DOHH2 (cell line): ENCODE data around the gene RTKN.
"Not testable (repeated sequence)": the region's sequence is repeated elsewhere in the genome, so short reads cannot be mapped to it uniquely, and the experiment has no call there.

Source experiments
- H3F3A ChIP-seq: fragments of 200-600 bp; sonication (generic), shearing (Covaris generic); 2 replicates; pipeline ENCODE4 v1.6.0; 2016; ENCODE audit warnings: antibody characterized with exemption, mild to moderate bottlenecking; ENCODE audit not compliant: control insufficient read depth, insufficient read depth
- H3K27ac ChIP-seq: fragments of 200-600 bp; sonication (generic); 2 replicates; pipeline ENCODE4 v1.5.1; 2014; ENCODE audit warnings: low read depth, mild to moderate bottlenecking, low read length, moderate library complexity
- H3K27me3 ChIP-seq: fragments of 200-600 bp; sonication (generic); 2 replicates; pipeline ENCODE4 v1.6.1; 2014; ENCODE audit warnings: mild to moderate bottlenecking, low read length, mixed read lengths; ENCODE audit not compliant: control insufficient read depth
- H3K36me3 ChIP-seq: fragments of 200-600 bp; sonication (generic); 2 replicates; pipeline ENCODE4 v1.6.1; 2014; ENCODE audit warnings: mild to moderate bottlenecking, low read length, moderate library complexity, mixed read lengths; ENCODE audit not compliant: control insufficient read depth
- H3K4me1 ChIP-seq: fragments of 200-600 bp; sonication (generic); 2 replicates; pipeline ENCODE4 v1.6.1; 2014; ENCODE audit warnings: mild to moderate bottlenecking, low read length, mixed read lengths; ENCODE audit not compliant: control insufficient read depth
- H3K4me2 ChIP-seq: fragments of 200-600 bp; sonication (generic); 2 replicates; pipeline ENCODE4 v1.6.0; 2014; ENCODE audit warnings: mild to moderate bottlenecking, low read length, moderate library complexity
- H3K4me3 ChIP-seq: fragments of 200-600 bp; sonication (generic); 2 replicates; pipeline ENCODE4 v1.5.1; 2014; ENCODE audit warnings: mild to moderate bottlenecking, low read length, mixed read lengths
- H3K79me2 ChIP-seq: fragments of 200-600 bp; sonication (generic); 2 replicates; pipeline ENCODE4 v1.6.1; 2014; ENCODE audit warnings: mild to moderate bottlenecking, low read length, mixed read lengths; ENCODE audit not compliant: control insufficient read depth
- H3K9me2 ChIP-seq: fragments of 200-600 bp; sonication (generic); replicated peaks from 2 replicates; pipeline ENCODE4 v1.6.1; 2014; ENCODE audit warnings: mild to moderate bottlenecking, low read length, mixed read lengths; ENCODE audit not compliant: control insufficient read depth
- H3K9me3 ChIP-seq: fragments of 200-600 bp; sonication (generic); 2 replicates; pipeline ENCODE4 v1.6.1; 2014; ENCODE audit warnings: antibody characterized with exemption, low read length, mixed read lengths; ENCODE audit not compliant: control insufficient read depth, insufficient read depth
- H4K20me1 ChIP-seq: fragments of 200-600 bp; sonication (generic); 2 replicates; pipeline ENCODE4 v1.6.0; 2014; ENCODE audit warnings: low read depth, mild to moderate bottlenecking, antibody characterized with exemption, low read length, moderate library complexity; ENCODE audit not compliant: control insufficient read depth, insufficient read depth
- CTCF ChIP-seq: fragments of 200-600 bp; sonication (generic); IDR thresholded peaks from one replicate; pipeline ENCODE4 v1.5.1; 2014; ENCODE audit warnings: antibody characterized with exemption, mild to moderate bottlenecking, low read depth, low read length; ENCODE audit not compliant: poor library complexity, severe bottlenecking
- EZH2phosphoT487 ChIP-seq: fragments of 200-600 bp; sonication (generic); IDR thresholded peaks from 2 replicates; pipeline ENCODE4 v1.6.1; 2017; ENCODE audit warnings: borderline replicate concordance, mild to moderate bottlenecking, antibody characterized with exemption, low read length, moderate library complexity, mixed read lengths

RTKN gene

GRCh38 chr2:74462054-74462785 lies 20.5 kb upstream of the RTKN start:
- H3K9me2 ChIP-seq: no peaks in the 10 kb centered on the region
- TF ChIP-seq EZH2phosphoT487 (no peak), CTCF (no peak)
- no peak overlapping the region for H3K4me3 ChIP-seq
- 0 out of 2 replicates have a peak, but pooled peaks cover 4% of the 10 kb centered on the region for H3F3A ChIP-seq
- H3K27ac ChIP-seq: no peak overlapping the region
- no peaks in the 10 kb centered on the region for H3K9me3 ChIP-seq
- H3K27me3 ChIP-seq: no peaks in the 10 kb centered on the region
- peaks cover 33% of the 10 kb centered on the region for H3K36me3 ChIP-seq
- H3K4me1 ChIP-seq: peaks cover 17% of the 10 kb centered on the region
- H4K20me1 ChIP-seq: no peaks in the 10 kb centered on the region
- no peak overlapping the region for H3K4me2 ChIP-seq
- H3K79me2 ChIP-seq: peaks cover 40% of the 10 kb centered on the region

- H3K27ac ChIP-seq: no peak overlapping the region
- peaks cover 43% of the 10 kb centered on the region for H3K79me2 ChIP-seq
Measured at GRCh38 chr2:74461187-74462053, 19.7 kb upstream of the RTKN start.

GRCh38 chr2:74460187-74460586 lies 18.4 kb upstream of the RTKN start:
- not testable (repeated sequence) for H3K4me2 ChIP-seq, H3K9me2 ChIP-seq, H3K27me3 ChIP-seq, H3K4me3 ChIP-seq, H3K9me3 ChIP-seq, H4K20me1 ChIP-seq, H3K27ac ChIP-seq
- Histone ChIP-seq H3K79me2 (peaks cover 43% of the 10 kb centered on the region), H3K36me3 (peaks cover 42% of the 10 kb centered on the region), H3K4me1 (peaks cover 26% of the 10 kb centered on the region), H3F3A (peaks cover 12% of the 10 kb centered on the region; the same call in 1 of the 2 replicates)

More at GRCh38 chr2:74461187-74462053, 19.7 kb upstream of the RTKN start:
- Histone ChIP-seq H3K36me3 (peaks cover 38% of the 10 kb centered on the region), H3K4me2 (no peak overlapping the region), H3K9me2 (no peaks in the 10 kb centered on the region), H3K27me3 (no peaks in the 10 kb centered on the region), H4K20me1 (no peaks in the 10 kb centered on the region), H3K9me3 (no peaks in the 10 kb centered on the region), H3K4me1 (peaks cover 22% of the 10 kb centered on the region), H3F3A (peaks cover 9% of the 10 kb centered on the region; the same call in 1 of the 2 replicates), H3K4me3 (no peak overlapping the region)
- TF ChIP-seq CTCF (peak; percentile 54), EZH2phosphoT487 (no peak)

GRCh38 chr2:74459503-74460118 lies 17.9 kb upstream of the RTKN start:
- Histone ChIP-seq H3K36me3 (peaks cover 39% of the 10 kb centered on the region), H3F3A (peaks cover 12% of the 10 kb centered on the region; the same call in 1 of the 2 replicates), H3K4me3 (peak overlapping the region; percentile 81), H3K4me2 (peak overlapping the region; percentile 88), H3K4me1 (peaks cover 26% of the 10 kb centered on the region), H3K79me2 (peaks cover 40% of the 10 kb centered on the region)
- H3K27me3 ChIP-seq, H3K27ac ChIP-seq, H3K9me3 ChIP-seq, H3K9me2 ChIP-seq, H4K20me1 ChIP-seq: not testable (repeated sequence)
